Peyer's patch (tissue), 4 donors: ENCODE results near the gene AP1S1. TPM values are rescaled to one million over a fixed set of nuclear protein-coding genes. Genes with fewer than 3 reads are reported as not detected.
A peak's percentile ranks its signal among the peaks of the same experiment; 100 is the strongest.

Experiments used
- DNase-seq, 3 donors: peaks; one replicate each; pipeline ENCODE4 v3.0.0-alpha.2; 2017 to 2019
- H3K27ac ChIP-seq, 4 donors: fragments of 200-600 bp; sonication (generic); one replicate each; pipeline ENCODE4 v1.5.1; 2016 to 2019
- H3K27me3 ChIP-seq, 2 donors: fragments of 200-600 bp; sonication (generic); one replicate each; pipeline ENCODE4 v1.5.1; 2019
- H3K36me3 ChIP-seq, 3 donors: fragments of 200-600 bp; sonication (generic); one replicate each; pipeline ENCODE4 v1.5.1; 2016 to 2019
- H3K4me1 ChIP-seq, 4 donors: fragments of 200-600 bp; sonication (generic); one replicate each; pipeline ENCODE4 v1.5.1; 2016 to 2019
- H3K4me3 ChIP-seq, 4 donors: fragments of 200-600 bp; sonication (generic); 1 replicate in 3 of 4; 2 replicates in 1 of 4; pipeline ENCODE4 v1.5.1; 2016 to 2019; ENCODE audit warnings: mild to moderate bottlenecking in 1 of 4
- H3K9me3 ChIP-seq, 4 donors: fragments of 200-600 bp; sonication (generic); one replicate each; pipeline ENCODE4 v1.5.1; 2016 to 2019; ENCODE audit warnings: mild to moderate bottlenecking in 1 of 4
- CTCF ChIP-seq, 6 experiments: fragments of 450-650 bp in 4 of 6; fragments of 200-600 bp in 2 of 6; sonication (generic) in 1 of 6; IDR thresholded peaks; one replicate each; pipeline ENCODE4 v1.5.1; 2017 to 2019; ENCODE audit warnings: antibody characterized with exemption in 6 of 6, mild to moderate bottlenecking in 3 of 6, moderate library complexity in 1 of 6
- POLR2A ChIP-seq, 2 donors: fragments of 450-650 bp; IDR thresholded peaks; one replicate each; pipeline ENCODE4 v1.5.1; 2017; ENCODE audit warnings: antibody characterized with exemption in 2 of 2, mild to moderate bottlenecking in 2 of 2, moderate library complexity in 2 of 2
- total RNA-seq, 4 donors: library from RNA; depleted of rRNA; stranded (reverse); fragments of >200 nt; gene quantifications; one replicate each; pipeline ENCODE4 v1.1.0, GENCODE V29; 2016

AP1S1 gene
- total RNA-seq, 4 donors from 2014 or later = 53.6 to 136 (median 95.7) TPM

- Histone ChIP-seq H3K27me3 (peaks cover 0 to 48% of the 10 kb centered on the region in 2 donors), H3K4me1 (peaks cover 0 to 45% (median 30%) of the 10 kb centered on the region in 4 donors), H3K27ac (no peak overlapping the region), H3K9me3 (peaks cover 0 to 5% (median 0%) of the 10 kb centered on the region in 4 donors), H3K4me3 (peak overlapping the region in 3 of 4 donors; percentile 22 to 26 (median 22)), H3K36me3 (no peaks in the 10 kb centered on the region)
- DNase-seq = peak in 1 of 3 donors; percentile 28
- TF ChIP-seq POLR2A (IDR thresholded peaks at IDR 0.05) (no peak), CTCF (IDR thresholded peaks at IDR 0.05) (peak in 1 of 6 experiments; percentile 29)
Measured at GRCh38 chr7:101172005-101172853, 18.0 kb downstream of the AP1S1 start.

- H3K27ac ChIP-seq = no peak overlapping the region
Measured at GRCh38 chr7:101172854-101173751, 18.8 kb downstream of the AP1S1 start.

GRCh38 chr7:101173752-101174244, 19.5 kb downstream of the AP1S1 start:
- DNase-seq = peak; percentile 26 to 73 (median 70)
- Histone ChIP-seq H3K4me1 (peaks cover 0 to 45% (median 30%) of the 10 kb centered on the region in 4 donors), H3K27ac (no peak overlapping the region), H3K9me3 (peaks cover 0 to 5% (median 0%) of the 10 kb centered on the region in 4 donors), H3K4me3 (peak overlapping the region in 1 of 4 donors; percentile 3), H3K27me3 (peaks cover 0 to 48% of the 10 kb centered on the region in 2 donors), H3K36me3 (no peaks in the 10 kb centered on the region)
- no peak for TF ChIP-seq POLR2A (IDR thresholded peaks at IDR 0.05)
- TF ChIP-seq CTCF (IDR thresholded peaks at IDR 0.05) = no peak

More at GRCh38 chr7:101172854-101173751, 18.8 kb downstream of the AP1S1 start:
- Histone ChIP-seq H3K9me3 (peaks cover 0 to 5% (median 0%) of the 10 kb centered on the region in 4 donors), H3K4me3 (peak overlapping the region in 3 of 4 donors; percentile 3 to 21 (median 20)), H3K27me3 (peaks cover 0 to 43% of the 10 kb centered on the region in 2 donors), H3K4me1 (peaks cover 0 to 45% (median 30%) of the 10 kb centered on the region in 4 donors), H3K36me3 (no peaks in the 10 kb centered on the region)
- no peak for TF ChIP-seq CTCF (IDR thresholded peaks at IDR 0.05)
- no peak for TF ChIP-seq POLR2A (IDR thresholded peaks at IDR 0.05)
- DNase-seq = peak in 2 of 3 donors; percentile 70 to 72

GRCh38 chr7:101174322-101174854, 20.1 kb downstream of the AP1S1 start:
- Histone ChIP-seq H3K36me3 (no peaks in the 10 kb centered on the region), H3K27me3 (peaks cover 0 to 54% of the 10 kb centered on the region in 2 donors), H3K4me1 (peaks cover 0 to 46% (median 30%) of the 10 kb centered on the region in 4 donors), H3K9me3 (peaks cover 0 to 5% (median 0%) of the 10 kb centered on the region in 4 donors), H3K4me3 (no peak overlapping the region), H3K27ac (no peak overlapping the region)
- TF ChIP-seq POLR2A (IDR thresholded peaks at IDR 0.05) (no peak), CTCF (IDR thresholded peaks at IDR 0.05) (no peak)
- no peak for DNase-seq

- Histone ChIP-seq H3K4me3 (no peak overlapping the region), H3K27ac (no peak overlapping the region), H3K27me3 (peaks cover 0 to 57% of the 10 kb centered on the region in 2 donors), H3K4me1 (peaks cover 0 to 44% (median 28%) of the 10 kb centered on the region in 4 donors), H3K9me3 (peaks cover 0 to 5% (median 0%) of the 10 kb centered on the region in 4 donors), H3K36me3 (no peaks in the 10 kb centered on the region)
- no peak for TF ChIP-seq CTCF (IDR thresholded peaks at IDR 0.05)
- no peak for TF ChIP-seq POLR2A (IDR thresholded peaks at IDR 0.05)
- DNase-seq = no peak
Measured at GRCh38 chr7:101175664-101176063, 21.4 kb downstream of the AP1S1 start.
